MCF 10A (cell line): ENCODE data around the gene MMP19. TPM values are rescaled to one million over a fixed set of nuclear protein-coding genes. Genes with fewer than 3 reads are reported as not detected.

Experiments used
- BruUV-seq: library from RNA; stranded (reverse); fragments of 400-500 nt; replicated peaks from 2 replicates; lab custom pipeline; 2021; lab: Mats Ljungman, UMichigan
- CTCF ChIA-PET: fragments of 300-600 bp; sonication (Branson Sonifier 250); formaldehyde crosslinking; extraction: SDS; loops from one replicate; lab custom pipeline; 2021; ENCODE audit warnings: antibody characterized with exemption, inconsistent platforms; lab: Yijun Ruan, JAX
- POLR2A ChIA-PET: fragments of 300-600, 350-650 bp; sonication (Branson Sonifier 250); formaldehyde crosslinking; extraction: SDS; loops from one replicate; lab custom pipeline; 2020; ENCODE audit warnings: antibody characterized with exemption, inconsistent platforms; lab: Yijun Ruan, JAX
- DNase-seq: peaks from one replicate; pipeline ENCODE4 v3.0.0-alpha.2; 2018; ENCODE audit not compliant: unreplicated experiment
- H3K27ac Mint-ChIP-seq: one replicate; pipeline ENCODE4 v1.8.0; 2022; ENCODE audit warnings: mild to moderate bottlenecking, low read depth, mixed read lengths; ENCODE audit not compliant: unreplicated experiment
- H3K27me3 Mint-ChIP-seq: one replicate; pipeline ENCODE4 v1.8.0; 2022; ENCODE audit warnings: mixed read lengths; ENCODE audit not compliant: insufficient read depth, unreplicated experiment
- H3K36me3 Mint-ChIP-seq: one replicate; pipeline ENCODE4 v1.8.0; 2022; ENCODE audit warnings: mild to moderate bottlenecking, moderate library complexity, mixed read lengths; ENCODE audit not compliant: insufficient read depth, unreplicated experiment
- H3K4me1 Mint-ChIP-seq: one replicate; pipeline ENCODE4 v1.8.0; 2022; ENCODE audit warnings: mixed read lengths; ENCODE audit not compliant: insufficient read depth, unreplicated experiment
- H3K4me3 Mint-ChIP-seq: one replicate; pipeline ENCODE4 v1.8.0; 2022; ENCODE audit warnings: mild to moderate bottlenecking, moderate library complexity, mixed read lengths; ENCODE audit not compliant: unreplicated experiment
- H3K9me3 Mint-ChIP-seq: one replicate; pipeline ENCODE4 v1.8.0; 2022; ENCODE audit warnings: mixed read lengths; ENCODE audit not compliant: unreplicated experiment
- CTCF ChIP-seq: fragments of 200-600 bp; IDR thresholded peaks from one replicate; pipeline ENCODE4 v1.8.0; 2022; ENCODE audit warnings: antibody characterized with exemption, mild to moderate bottlenecking; ENCODE audit not compliant: unreplicated experiment
- intact Hi-C: fragments of 100-400 bp; cut with micrococcal nuclease; formaldehyde crosslinking; loops from 2 replicates; pipeline ENCODE4 v1.14.1; 2022
- total RNA-seq: library from RNA; stranded (reverse); gene quantifications from 2 replicates; pipeline ENCODE4 v1.2.3, GENCODE V29; 2022

The MMP19 gene
- total RNA-seq, 1 experiment from 2014 or later = 3.7 TPM

- H3K27ac Mint-ChIP-seq = peak overlapping the region; percentile 40
- no peaks in the 10 kb centered on the region for H3K9me3 Mint-ChIP-seq
These were observed 45.2 kb downstream of the MMP19 start for GRCh38 chr12:55797550-55797949.

GRCh38 chr12:55797068-55797467, 45.7 kb downstream of the MMP19 start:
- H3K36me3 Mint-ChIP-seq = peaks cover 100% of the 10 kb centered on the region
- TF ChIP-seq CTCF = peak; percentile 13
- DNase-seq = peak; percentile 41
- intact Hi-C loops = loop anchor here (2.0 kb wide), 1 partner anchor 58 kb away; no protein-coding TSS in a partner anchor
- H3K27ac Mint-ChIP-seq = no peak overlapping the region
- CTCF ChIA-PET = interaction anchor here (0.6 to 1.0 kb wide), 3 partner anchors 53 to 158 kb away, joined by 3 to 4 read pairs (median 3); no protein-coding TSS in a partner anchor
- H3K27me3 Mint-ChIP-seq = no peaks in the 10 kb centered on the region
- POLR2A ChIA-PET = interaction anchor here (0.6 to 3.7 kb wide), 5 partner anchors 20 to 308 kb away, joined by 3 to 17 read pairs (median 4); partner anchors contain the start of genes ORMDL2, RAB5B and SARNP
- no peaks in the 10 kb centered on the region for H3K9me3 Mint-ChIP-seq
- H3K4me3 Mint-ChIP-seq = no peak overlapping the region
- BruUV-seq = no TSS peak
- peaks cover 4% of the 10 kb centered on the region for H3K4me1 Mint-ChIP-seq

More at GRCh38 chr12:55797550-55797949, 45.2 kb downstream of the MMP19 start:
- intact Hi-C loops = loop anchor here (2.0 kb wide), 1 partner anchor 59 kb away; no protein-coding TSS in a partner anchor
- Mint-ChIP-seq H3K27me3 (no peaks in the 10 kb centered on the region), H3K4me3 (no peak overlapping the region), H3K36me3 (peaks cover 96% of the 10 kb centered on the region), H3K4me1 (peaks cover 4% of the 10 kb centered on the region)
- POLR2A ChIA-PET = interaction anchor here (0.6 to 3.7 kb wide), 4 partner anchors 10 to 308 kb away, joined by 3 to 17 read pairs (median 5); partner anchors contain the start of genes ORMDL2 and SARNP
- no peak for DNase-seq
- BruUV-seq = no TSS peak
- TF ChIP-seq CTCF = no peak
- CTCF ChIA-PET = interaction anchor here (0.6 to 1.2 kb wide), 5 partner anchors 10 to 159 kb away, joined by 3 to 4 read pairs (median 3); no protein-coding TSS in a partner anchor

GRCh38 chr12:55795950-55796349, 46.8 kb downstream of the MMP19 start:
- BruUV-seq = no TSS peak

More at GRCh38 chr12:55795950-55796349, 46.8 kb downstream of the MMP19 start:
- CTCF ChIA-PET = interaction anchor here (0.5 to 2.0 kb wide), 4 partner anchors 17 to 199 kb away, joined by 3 to 16 read pairs (median 3); no protein-coding TSS in a partner anchor
- TF ChIP-seq CTCF = no peak
- Mint-ChIP-seq H3K27me3 (no peaks in the 10 kb centered on the region), H3K4me3 (no peak overlapping the region), H3K4me1 (peaks cover 4% of the 10 kb centered on the region), H3K36me3 (peaks cover 94% of the 10 kb centered on the region), H3K27ac (no peak overlapping the region), H3K9me3 (no peaks in the 10 kb centered on the region)
- POLR2A ChIA-PET = interaction anchor here (1.4 to 3.7 kb wide), 2 partner anchors 21 to 178 kb away, joined by 4 to 17 read pairs; partner anchors contain the start of genes ORMDL2, RAB5B and SARNP
- intact Hi-C loops = loop anchor here (2.0 kb wide), 1 partner anchor 57 kb away; no protein-coding TSS in a partner anchor
- no peak for DNase-seq
